HepG2 (cell line): Measurements from ENCODE around the gene SLC34A3. TPM values are rescaled to one million over a fixed set of nuclear protein-coding genes. Genes with fewer than 3 reads are reported as not detected.
A peak's percentile ranks its signal among the peaks of the same experiment; 100 is the strongest.

Experiments used
- ETV5 ChIP-seq: IDR thresholded peaks from 2 replicates; pipeline ENCODE4 v1.6.1; 2018; ENCODE audit warnings: missing biosample characterization, missing genetic modification reagents, inconsistent platforms, borderline replicate concordance
- MBNL3 ChIP-seq: fragments of 250-450 bp; sonication (Bioruptor Pico); conservative IDR thresholded peaks from 2 replicates; pipeline ENCODE4 v1.8.0; 2022; ENCODE audit warnings: mild to moderate bottlenecking, inconsistent platforms
- MIER3 ChIP-seq: IDR thresholded peaks from 2 replicates; pipeline ENCODE4 v1.6.1; 2016; ENCODE audit warnings: missing compliant biosample characterization, borderline replicate concordance
- NFE2 ChIP-seq: sonication (generic); formaldehyde crosslinking; IDR thresholded peaks from 2 replicates; pipeline ENCODE4 v1.4.0; 2020; ENCODE audit warnings: missing genetic modification reagents
- SRSF4 ChIP-seq: fragments of 200-400 bp; formaldehyde crosslinking; IDR thresholded peaks from one replicate; pipeline ENCODE4 v1.6.1; 2018; ENCODE audit warnings: mild to moderate bottlenecking, low read depth, low read length, moderate library complexity; ENCODE audit not compliant: poor library complexity, severe bottlenecking
- TEAD3 ChIP-seq: optimal IDR thresholded peaks from 2 replicates; pipeline ENCODE3; 2016; ENCODE audit warnings: borderline replicate concordance
- ZFP1 ChIP-seq: IDR thresholded peaks from 2 replicates; pipeline ENCODE4 v1.6.1; 2016
- ZNF382 ChIP-seq: sonication (generic); formaldehyde crosslinking; IDR thresholded peaks from 2 replicates; pipeline ENCODE4 v1.5.0; 2020; ENCODE audit warnings: missing genetic modification reagents, mild to moderate bottlenecking, borderline replicate concordance
- ZNF776 ChIP-seq: sonication (generic); formaldehyde crosslinking; IDR thresholded peaks from 2 replicates; pipeline ENCODE4 v1.4.0; 2020; ENCODE audit warnings: mild to moderate bottlenecking, missing genetic modification reagents
- polyA plus RNA-seq, 8 experiments: library from polyadenylated mRNA; depleted of rRNA in 3 of 8; stranded (reverse) in 7 of 8; unstranded in 1 of 8; fragments of >200 nt; fragmentation: Illumina TruSeq in 4 of 8; extraction: Trizol in 4 of 8; gene quantifications; 2 replicates each; pipeline versions ENCODE4 v1.2.1 to v1.2.3, GENCODE V29; 2011 to 2016; ENCODE audit warnings: low read depth in 4 of 8, missing spikeins in 1 of 8, mixed read lengths in 1 of 8; ENCODE audit not compliant: insufficient read depth in 1 of 8
- total RNA-seq, 5 experiments: library from RNA; depleted of rRNA; stranded (reverse); fragments of >200 nt; fragmentation: Illumina TruSeq; extraction: Trizol; gene quantifications; 2 replicates each; pipeline ENCODE4 v1.2.3, GENCODE V29; 2016; ENCODE audit warnings: low read depth in 1 of 5
- TF ChIP-seq, protein P1 (sequence below): IDR thresholded peaks from 2 replicates; pipeline ENCODE4 v1.6.1; 2012; ENCODE audit warnings: low read length, improper control_type of control experiment
- TF ChIP-seq, protein P2 (sequence below): sonication (generic); formaldehyde crosslinking; IDR thresholded peaks from 2 replicates; pipeline ENCODE4 v1.5.1; 2020; ENCODE audit warnings: mild to moderate bottlenecking, missing genetic modification reagents, borderline replicate concordance
- TF ChIP-seq, protein P3 (sequence below), 2 experiments: sonication (generic) in 1 of 2; formaldehyde crosslinking in 1 of 2; IDR thresholded peaks; 2 replicates each; pipeline versions ENCODE4 v1.4.0 to v1.6.1; 2018 to 2020; ENCODE audit warnings: missing genetic modification reagents in 2 of 2, borderline replicate concordance in 1 of 2, low read depth in 1 of 2, mild to moderate bottlenecking in 1 of 2, missing biosample characterization in 1 of 2
- TF ChIP-seq, protein P4 (sequence below): sonication (generic); formaldehyde crosslinking; IDR thresholded peaks from 2 replicates; pipeline ENCODE4 v1.5.0; 2020; ENCODE audit warnings: mild to moderate bottlenecking, missing genetic modification reagents

The SLC34A3 gene
- total and polyA plus RNA-seq, 2 of the 13 experiments (the other 11 are each of a cell fraction or from before 2014, with no cell fraction given) = 0.07 to 1.0 TPM

DNA sequence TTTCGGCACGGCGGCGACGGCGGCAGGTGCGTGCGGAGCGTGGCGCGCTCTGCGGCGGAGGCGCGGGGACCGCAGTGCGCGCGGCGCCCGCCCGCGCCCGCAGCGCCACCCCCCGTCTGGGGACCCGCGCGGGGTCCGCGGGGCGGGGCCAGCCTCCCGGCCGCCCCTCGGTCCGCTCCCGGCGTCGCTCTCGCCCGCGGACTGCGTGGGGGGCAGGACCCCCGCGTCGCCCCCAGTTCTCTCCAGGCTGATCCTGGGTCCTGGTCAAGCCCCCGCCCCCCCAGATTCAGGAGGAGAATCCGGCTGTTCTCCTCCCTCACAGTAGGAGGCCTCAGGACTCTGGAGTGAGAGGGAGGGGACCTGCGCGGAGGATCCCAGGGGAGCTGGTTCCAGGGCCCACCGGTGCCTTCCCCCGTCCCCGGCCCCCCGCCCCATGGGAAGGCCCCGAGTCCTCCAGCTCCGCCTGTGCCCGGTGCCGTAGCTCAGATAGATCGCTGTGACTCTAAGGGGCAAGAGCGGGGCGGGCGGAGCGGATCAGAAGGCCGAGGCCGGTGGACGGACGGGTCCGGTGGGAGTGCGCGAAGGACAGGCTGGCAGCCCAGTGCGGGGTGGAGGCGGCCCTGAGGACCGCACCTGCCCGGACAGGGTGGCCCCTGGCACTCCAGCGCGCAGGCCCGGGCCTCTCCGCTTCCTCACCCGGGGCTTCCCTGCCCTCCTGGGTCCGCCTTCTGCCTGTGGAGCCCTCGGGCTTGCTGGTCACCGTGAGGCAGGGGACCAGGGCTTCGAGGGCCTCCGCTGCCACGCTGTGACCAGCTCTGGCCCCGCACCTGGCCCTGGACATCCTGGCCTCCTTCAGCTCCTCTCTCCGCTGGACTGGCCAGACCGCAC lies 8.3 kb upstream of the SLC34A3 start, which contains the start of gene RNF208 (continued):
- TF ChIP-seq, protein P1, sequence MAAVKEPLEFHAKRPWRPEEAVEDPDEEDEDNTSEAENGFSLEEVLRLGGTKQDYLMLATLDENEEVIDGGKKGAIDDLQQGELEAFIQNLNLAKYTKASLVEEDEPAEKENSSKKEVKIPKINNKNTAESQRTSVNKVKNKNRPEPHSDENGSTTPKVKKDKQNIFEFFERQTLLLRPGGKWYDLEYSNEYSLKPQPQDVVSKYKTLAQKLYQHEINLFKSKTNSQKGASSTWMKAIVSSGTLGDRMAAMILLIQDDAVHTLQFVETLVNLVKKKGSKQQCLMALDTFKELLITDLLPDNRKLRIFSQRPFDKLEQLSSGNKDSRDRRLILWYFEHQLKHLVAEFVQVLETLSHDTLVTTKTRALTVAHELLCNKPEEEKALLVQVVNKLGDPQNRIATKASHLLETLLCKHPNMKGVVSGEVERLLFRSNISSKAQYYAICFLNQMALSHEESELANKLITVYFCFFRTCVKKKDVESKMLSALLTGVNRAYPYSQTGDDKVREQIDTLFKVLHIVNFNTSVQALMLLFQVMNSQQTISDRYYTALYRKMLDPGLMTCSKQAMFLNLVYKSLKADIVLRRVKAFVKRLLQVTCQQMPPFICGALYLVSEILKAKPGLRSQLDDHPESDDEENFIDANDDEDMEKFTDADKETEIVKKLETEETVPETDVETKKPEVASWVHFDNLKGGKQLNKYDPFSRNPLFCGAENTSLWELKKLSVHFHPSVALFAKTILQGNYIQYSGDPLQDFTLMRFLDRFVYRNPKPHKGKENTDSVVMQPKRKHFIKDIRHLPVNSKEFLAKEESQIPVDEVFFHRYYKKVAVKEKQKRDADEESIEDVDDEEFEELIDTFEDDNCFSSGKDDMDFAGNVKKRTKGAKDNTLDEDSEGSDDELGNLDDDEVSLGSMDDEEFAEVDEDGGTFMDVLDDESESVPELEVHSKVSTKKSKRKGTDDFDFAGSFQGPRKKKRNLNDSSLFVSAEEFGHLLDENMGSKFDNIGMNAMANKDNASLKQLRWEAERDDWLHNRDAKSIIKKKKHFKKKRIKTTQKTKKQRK = no peak
- TF ChIP-seq SRSF4 (no peak), ZFP1 (no peak), ETV5 (CRISPR knock-in tag) (no peak), ZNF776 (peak; percentile 63; the same call in 1 of the 2 replicates), ZNF382 (CRISPR knock-in tag) (no peak), NFE2 (CRISPR knock-in tag) (no peak), MBNL3 (no peak), TEAD3 (CRISPR knock-in tag) (no peak), MIER3 (CRISPR knock-in tag) (no peak)
- TF ChIP-seq, protein P2, sequence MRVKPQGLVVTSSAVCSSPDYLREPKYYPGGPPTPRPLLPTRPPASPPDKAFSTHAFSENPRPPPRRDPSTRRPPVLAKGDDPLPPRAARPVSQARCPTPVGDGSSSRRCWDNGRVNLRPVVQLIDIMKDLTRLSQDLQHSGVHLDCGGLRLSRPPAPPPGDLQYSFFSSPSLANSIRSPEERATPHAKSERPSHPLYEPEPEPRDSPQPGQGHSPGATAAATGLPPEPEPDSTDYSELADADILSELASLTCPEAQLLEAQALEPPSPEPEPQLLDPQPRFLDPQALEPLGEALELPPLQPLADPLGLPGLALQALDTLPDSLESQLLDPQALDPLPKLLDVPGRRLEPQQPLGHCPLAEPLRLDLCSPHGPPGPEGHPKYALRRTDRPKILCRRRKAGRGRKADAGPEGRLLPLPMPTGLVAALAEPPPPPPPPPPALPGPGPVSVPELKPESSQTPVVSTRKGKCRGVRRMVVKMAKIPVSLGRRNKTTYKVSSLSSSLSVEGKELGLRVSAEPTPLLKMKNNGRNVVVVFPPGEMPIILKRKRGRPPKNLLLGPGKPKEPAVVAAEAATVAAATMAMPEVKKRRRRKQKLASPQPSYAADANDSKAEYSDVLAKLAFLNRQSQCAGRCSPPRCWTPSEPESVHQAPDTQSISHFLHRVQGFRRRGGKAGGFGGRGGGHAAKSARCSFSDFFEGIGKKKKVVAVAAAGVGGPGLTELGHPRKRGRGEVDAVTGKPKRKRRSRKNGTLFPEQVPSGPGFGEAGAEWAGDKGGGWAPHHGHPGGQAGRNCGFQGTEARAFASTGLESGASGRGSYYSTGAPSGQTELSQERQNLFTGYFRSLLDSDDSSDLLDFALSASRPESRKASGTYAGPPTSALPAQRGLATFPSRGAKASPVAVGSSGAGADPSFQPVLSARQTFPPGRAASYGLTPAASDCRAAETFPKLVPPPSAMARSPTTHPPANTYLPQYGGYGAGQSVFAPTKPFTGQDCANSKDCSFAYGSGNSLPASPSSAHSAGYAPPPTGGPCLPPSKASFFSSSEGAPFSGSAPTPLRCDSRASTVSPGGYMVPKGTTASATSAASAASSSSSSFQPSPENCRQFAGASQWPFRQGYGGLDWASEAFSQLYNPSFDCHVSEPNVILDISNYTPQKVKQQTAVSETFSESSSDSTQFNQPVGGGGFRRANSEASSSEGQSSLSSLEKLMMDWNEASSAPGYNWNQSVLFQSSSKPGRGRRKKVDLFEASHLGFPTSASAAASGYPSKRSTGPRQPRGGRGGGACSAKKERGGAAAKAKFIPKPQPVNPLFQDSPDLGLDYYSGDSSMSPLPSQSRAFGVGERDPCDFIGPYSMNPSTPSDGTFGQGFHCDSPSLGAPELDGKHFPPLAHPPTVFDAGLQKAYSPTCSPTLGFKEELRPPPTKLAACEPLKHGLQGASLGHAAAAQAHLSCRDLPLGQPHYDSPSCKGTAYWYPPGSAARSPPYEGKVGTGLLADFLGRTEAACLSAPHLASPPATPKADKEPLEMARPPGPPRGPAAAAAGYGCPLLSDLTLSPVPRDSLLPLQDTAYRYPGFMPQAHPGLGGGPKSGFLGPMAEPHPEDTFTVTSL (CRISPR knock-in tag) = no peak
- TF ChIP-seq, protein P3, sequence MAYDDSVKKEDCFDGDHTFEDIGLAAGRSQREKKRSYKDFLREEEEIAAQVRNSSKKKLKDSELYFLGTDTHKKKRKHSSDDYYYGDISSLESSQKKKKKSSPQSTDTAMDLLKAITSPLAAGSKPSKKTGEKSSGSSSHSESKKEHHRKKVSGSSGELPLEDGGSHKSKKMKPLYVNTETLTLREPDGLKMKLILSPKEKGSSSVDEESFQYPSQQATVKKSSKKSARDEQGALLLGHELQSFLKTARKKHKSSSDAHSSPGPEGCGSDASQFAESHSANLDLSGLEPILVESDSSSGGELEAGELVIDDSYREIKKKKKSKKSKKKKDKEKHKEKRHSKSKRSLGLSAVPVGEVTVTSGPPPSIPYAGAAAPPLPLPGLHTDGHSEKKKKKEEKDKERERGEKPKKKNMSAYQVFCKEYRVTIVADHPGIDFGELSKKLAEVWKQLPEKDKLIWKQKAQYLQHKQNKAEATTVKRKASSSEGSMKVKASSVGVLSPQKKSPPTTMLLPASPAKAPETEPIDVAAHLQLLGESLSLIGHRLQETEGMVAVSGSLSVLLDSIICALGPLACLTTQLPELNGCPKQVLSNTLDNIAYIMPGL (CRISPR knock-in tag; IDR thresholded peaks at IDR 0.05; ENCODE audit: borderline replicate concordance in 1 of 2, low read depth in 1 of 2) = no peak
- TF ChIP-seq, protein P4, sequence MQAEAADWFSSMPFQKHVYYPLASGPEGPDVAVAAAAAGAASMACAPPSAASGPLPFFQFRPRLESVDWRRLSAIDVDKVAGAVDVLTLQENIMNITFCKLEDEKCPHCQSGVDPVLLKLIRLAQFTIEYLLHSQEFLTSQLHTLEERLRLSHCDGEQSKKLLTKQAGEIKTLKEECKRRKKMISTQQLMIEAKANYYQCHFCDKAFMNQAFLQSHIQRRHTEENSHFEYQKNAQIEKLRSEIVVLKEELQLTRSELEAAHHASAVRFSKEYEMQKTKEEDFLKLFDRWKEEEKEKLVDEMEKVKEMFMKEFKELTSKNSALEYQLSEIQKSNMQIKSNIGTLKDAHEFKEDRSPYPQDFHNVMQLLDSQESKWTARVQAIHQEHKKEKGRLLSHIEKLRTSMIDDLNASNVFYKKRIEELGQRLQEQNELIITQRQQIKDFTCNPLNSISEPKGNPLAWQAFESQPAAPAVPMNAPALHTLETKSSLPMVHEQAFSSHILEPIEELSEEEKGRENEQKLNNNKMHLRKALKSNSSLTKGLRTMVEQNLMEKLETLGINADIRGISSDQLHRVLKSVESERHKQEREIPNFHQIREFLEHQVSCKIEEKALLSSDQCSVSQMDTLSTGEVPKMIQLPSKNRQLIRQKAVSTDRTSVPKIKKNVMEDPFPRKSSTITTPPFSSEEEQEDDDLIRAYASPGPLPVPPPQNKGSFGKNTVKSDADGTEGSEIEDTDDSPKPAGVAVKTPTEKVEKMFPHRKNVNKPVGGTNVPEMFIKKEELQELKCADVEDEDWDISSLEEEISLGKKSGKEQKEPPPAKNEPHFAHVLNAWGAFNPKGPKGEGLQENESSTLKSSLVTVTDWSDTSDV (CRISPR knock-in tag) = no peak
